HepG2 (cell line): ENCODE measurements around the gene RBM8A. TPM values are rescaled to one million over a fixed set of nuclear protein-coding genes. Genes with fewer than 3 reads are reported as not detected.

Experiments
- ARNT2 ChIP-seq: sonication (generic); formaldehyde crosslinking; IDR thresholded peaks from 2 replicates; pipeline ENCODE4 v1.8.0; 2022; ENCODE audit warnings: mild to moderate bottlenecking, low read depth, missing genetic modification reagents, moderate library complexity
- CREM ChIP-seq, 2 experiments: sonication (generic) in 1 of 2; formaldehyde crosslinking in 1 of 2; IDR thresholded peaks; 2 replicates each; pipeline versions ENCODE4 v1.4.0 to v1.6.1; 2016 to 2020; ENCODE audit warnings: antibody characterized with exemption in 1 of 2, mild to moderate bottlenecking in 1 of 2, missing genetic modification reagents in 1 of 2
- FOXK2 ChIP-seq: fragments of 450-650 bp; IDR thresholded peaks from 2 replicates; pipeline ENCODE4 v1.6.1; 2016
- GTF2F1 ChIP-seq: fragments of 150-350 bp; IDR thresholded peaks from 2 replicates; pipeline ENCODE4 v1.6.1; 2014; ENCODE audit warnings: low read length
- HDAC2 ChIP-seq: sonication (generic); formaldehyde crosslinking; IDR thresholded peaks from 2 replicates; pipeline ENCODE4 v1.4.0; 2020; ENCODE audit warnings: missing genetic modification reagents
- IKZF1 ChIP-seq: fragments of 450-650 bp; IDR thresholded peaks from 2 replicates; pipeline ENCODE4 v1.7.1; 2016
- MXD4 ChIP-seq: IDR thresholded peaks from 2 replicates; pipeline ENCODE4 v1.6.1; 2016; ENCODE audit warnings: mild to moderate bottlenecking, missing biosample characterization, missing genetic modification reagents
- NBN ChIP-seq: fragments of 450-650 bp; conservative IDR thresholded peaks from 2 replicates; pipeline ENCODE4 v1.6.1; 2017
- NFATC3 ChIP-seq: sonication (generic); formaldehyde crosslinking; IDR thresholded peaks from 2 replicates; pipeline ENCODE4 v1.5.1; 2020; ENCODE audit warnings: mild to moderate bottlenecking, missing genetic modification reagents
- NR1H2 ChIP-seq: sonication (generic); formaldehyde crosslinking; IDR thresholded peaks from 2 replicates; pipeline ENCODE4 v1.8.1; 2022; ENCODE audit warnings: low read depth, missing genetic modification reagents, borderline replicate concordance
- PHF21A ChIP-seq: sonication (generic); formaldehyde crosslinking; IDR thresholded peaks from 2 replicates; pipeline ENCODE4 v1.5.0; 2020; ENCODE audit warnings: mild to moderate bottlenecking, missing genetic modification reagents
- RFXAP ChIP-seq: sonication (generic); formaldehyde crosslinking; IDR thresholded peaks from 2 replicates; pipeline ENCODE4 v1.4.0; 2020; ENCODE audit warnings: missing genetic modification reagents, borderline replicate concordance
- SRF ChIP-seq: IDR thresholded peaks from 2 replicates; pipeline ENCODE4 v1.6.1; 2011; ENCODE audit warnings: mild to moderate bottlenecking, low read depth, low read length, moderate library complexity
- ZBED4 ChIP-seq: sonication (generic); formaldehyde crosslinking; IDR thresholded peaks from 2 replicates; pipeline ENCODE4 v1.4.0; 2020; ENCODE audit warnings: missing genetic modification reagents, borderline replicate concordance
- ZBTB21 ChIP-seq: sonication (generic); formaldehyde crosslinking; IDR thresholded peaks from 2 replicates; pipeline ENCODE4 v1.4.0; 2020; ENCODE audit warnings: missing genetic modification reagents
- ZNF317 ChIP-seq: sonication (generic); formaldehyde crosslinking; IDR thresholded peaks from 2 replicates; pipeline ENCODE4 v1.5.0; 2020; ENCODE audit warnings: mild to moderate bottlenecking, missing genetic modification reagents
- ZNF430 ChIP-seq: sonication (generic); formaldehyde crosslinking; IDR thresholded peaks from 2 replicates; pipeline ENCODE4 v1.9.0; 2021; ENCODE audit warnings: mild to moderate bottlenecking, missing genetic modification reagents
- ZNF703 ChIP-seq: sonication (generic); formaldehyde crosslinking; IDR thresholded peaks from 2 replicates; pipeline ENCODE4 v1.5.1; 2020; ENCODE audit warnings: missing genetic modification reagents, mild to moderate bottlenecking, moderate library complexity, borderline replicate concordance
- ZNF782 ChIP-seq: sonication (generic); formaldehyde crosslinking; IDR thresholded peaks from 2 replicates; pipeline ENCODE4 v1.4.0; 2020; ENCODE audit warnings: missing genetic modification reagents, mild to moderate bottlenecking, borderline replicate concordance
- ZNF891 ChIP-seq: sonication (generic); formaldehyde crosslinking; IDR thresholded peaks from 2 replicates; pipeline ENCODE4 v1.5.0; 2020; ENCODE audit warnings: mild to moderate bottlenecking, missing genetic modification reagents
- polyA plus RNA-seq, 8 experiments: library from polyadenylated mRNA; depleted of rRNA in 3 of 8; stranded (reverse) in 7 of 8; unstranded in 1 of 8; fragments of >200 nt; fragmentation: Illumina TruSeq in 4 of 8; extraction: Trizol in 4 of 8; gene quantifications; 2 replicates each; pipeline versions ENCODE4 v1.2.1 to v1.2.3, GENCODE V29; 2011 to 2016; ENCODE audit warnings: low read depth in 4 of 8, missing spikeins in 1 of 8, mixed read lengths in 1 of 8; ENCODE audit not compliant: insufficient read depth in 1 of 8
- total RNA-seq, 5 experiments: library from RNA; depleted of rRNA; stranded (reverse); fragments of >200 nt; fragmentation: Illumina TruSeq; extraction: Trizol; gene quantifications; 2 replicates each; pipeline ENCODE4 v1.2.3, GENCODE V29; 2016; ENCODE audit warnings: low read depth in 1 of 5
- TF ChIP-seq, protein P1 (sequence below): sonication (generic); formaldehyde crosslinking; conservative IDR thresholded peaks from 2 replicates; pipeline ENCODE4 v1.4.0; 2020; ENCODE audit warnings: missing genetic modification reagents

The RBM8A gene
- total and polyA plus RNA-seq, 2 of the 13 experiments (the other 11 are each of a cell fraction or from before 2014, with no cell fraction given), result 106 to 162 TPM

DNA sequence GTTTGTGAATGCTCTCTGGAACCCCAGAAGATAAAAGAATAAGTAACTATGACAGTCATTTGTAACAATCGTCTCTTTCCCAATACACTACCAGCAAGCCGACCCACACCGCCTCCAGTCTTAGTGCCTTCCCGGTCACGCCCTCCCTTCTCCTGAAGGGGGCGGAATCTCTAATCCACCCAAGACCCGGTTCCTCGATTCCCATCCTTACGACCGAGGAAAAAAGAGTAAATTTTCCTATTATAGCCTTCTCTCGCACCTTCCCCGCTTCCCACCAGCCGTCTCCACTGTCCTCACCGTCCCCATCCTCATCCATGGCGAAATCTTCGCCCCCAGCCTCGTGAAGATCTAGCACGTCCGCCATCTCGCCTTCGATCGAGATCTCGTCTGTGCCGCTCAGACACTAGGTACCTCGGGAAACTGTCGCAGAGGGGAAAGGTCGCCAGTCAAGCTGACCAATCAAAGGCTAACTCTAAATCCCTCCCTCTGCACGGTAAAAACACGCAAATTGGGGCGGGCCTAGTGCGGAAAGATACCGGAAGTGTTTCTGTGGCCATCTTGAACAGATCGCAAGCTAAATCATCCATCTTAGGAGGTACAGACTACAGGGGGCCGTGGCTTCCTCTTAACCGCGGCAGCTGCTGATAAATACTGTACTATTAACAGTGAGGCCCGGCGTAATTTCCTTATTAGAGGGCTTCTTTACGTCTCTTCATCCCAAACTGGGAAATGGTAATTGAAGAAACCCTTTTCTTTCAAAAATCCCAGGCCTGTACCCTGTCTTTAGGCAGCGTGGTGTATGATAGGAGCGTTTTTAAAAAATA, at the start of gene RBM8A (continued):
- no peak for TF ChIP-seq NR1H2 (CRISPR knock-in tag)
- 0 out of 2 replicates have a peak, but pooled peaks have one; percentile 51 for TF ChIP-seq ZNF891
- TF ChIP-seq ZNF703 (CRISPR knock-in tag), result no peak
- TF ChIP-seq ZBTB21, result no peak; the same call in 1 of the 2 replicates
- TF ChIP-seq FOXK2, result no peak; the same call in none of the 2 replicates
- TF ChIP-seq NBN, result no peak
- peak; percentile 64; the same call in 1 of the 2 replicates for TF ChIP-seq HDAC2 (CRISPR knock-in tag)
- TF ChIP-seq SRF, result 0 out of 2 replicates have a peak, but pooled peaks have one; percentile 26
- peak; percentile 89 for TF ChIP-seq CREM (IDR thresholded peaks at IDR 0.05)
- no peak for TF ChIP-seq CREM (CRISPR knock-in tag; IDR thresholded peaks at IDR 0.05)
- TF ChIP-seq ZNF317 (CRISPR knock-in tag), result 0 out of 2 replicates have a peak, but pooled peaks have one; percentile 31
- TF ChIP-seq NFATC3 (CRISPR knock-in tag), result no peak
- peak; percentile 68; the same call in 1 of the 2 replicates for TF ChIP-seq ARNT2 (CRISPR knock-in tag)
- TF ChIP-seq ZBED4, result no peak
- TF ChIP-seq PHF21A (CRISPR knock-in tag), result peak; percentile 58; the same call in 1 of the 2 replicates
- no peak for TF ChIP-seq GTF2F1
- no peak; the same call in 1 of the 2 replicates for TF ChIP-seq RFXAP (CRISPR knock-in tag)
- TF ChIP-seq ZNF430 (CRISPR knock-in tag), result peak; percentile 68; the same call in 1 of the 2 replicates
- TF ChIP-seq, protein P1, sequence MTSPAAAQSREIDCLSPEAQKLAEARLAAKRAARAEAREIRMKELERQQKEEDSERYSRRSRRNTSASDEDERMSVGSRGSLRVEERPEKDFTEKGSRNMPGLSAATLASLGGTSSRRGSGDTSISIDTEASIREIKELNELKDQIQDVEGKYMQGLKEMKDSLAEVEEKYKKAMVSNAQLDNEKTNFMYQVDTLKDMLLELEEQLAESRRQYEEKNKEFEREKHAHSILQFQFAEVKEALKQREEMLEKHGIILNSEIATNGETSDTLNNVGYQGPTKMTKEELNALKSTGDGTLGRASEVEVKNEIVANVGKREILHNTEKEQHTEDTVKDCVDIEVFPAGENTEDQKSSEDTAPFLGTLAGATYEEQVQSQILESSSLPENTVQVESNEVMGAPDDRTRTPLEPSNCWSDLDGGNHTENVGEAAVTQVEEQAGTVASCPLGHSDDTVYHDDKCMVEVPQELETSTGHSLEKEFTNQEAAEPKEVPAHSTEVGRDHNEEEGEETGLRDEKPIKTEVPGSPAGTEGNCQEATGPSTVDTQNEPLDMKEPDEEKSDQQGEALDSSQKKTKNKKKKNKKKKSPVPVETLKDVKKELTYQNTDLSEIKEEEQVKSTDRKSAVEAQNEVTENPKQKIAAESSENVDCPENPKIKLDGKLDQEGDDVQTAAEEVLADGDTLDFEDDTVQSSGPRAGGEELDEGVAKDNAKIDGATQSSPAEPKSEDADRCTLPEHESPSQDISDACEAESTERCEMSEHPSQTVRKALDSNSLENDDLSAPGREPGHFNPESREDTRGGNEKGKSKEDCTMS, result no peak
- TF ChIP-seq IKZF1, result no peak
- peak; percentile 31; the same call in 1 of the 2 replicates for TF ChIP-seq ZNF782 (CRISPR knock-in tag)
- peak; percentile 69; the same call in 1 of the 2 replicates for TF ChIP-seq MXD4 (CRISPR knock-in tag)
